ENCODE measurements around the gene SHC3.

DNA sequence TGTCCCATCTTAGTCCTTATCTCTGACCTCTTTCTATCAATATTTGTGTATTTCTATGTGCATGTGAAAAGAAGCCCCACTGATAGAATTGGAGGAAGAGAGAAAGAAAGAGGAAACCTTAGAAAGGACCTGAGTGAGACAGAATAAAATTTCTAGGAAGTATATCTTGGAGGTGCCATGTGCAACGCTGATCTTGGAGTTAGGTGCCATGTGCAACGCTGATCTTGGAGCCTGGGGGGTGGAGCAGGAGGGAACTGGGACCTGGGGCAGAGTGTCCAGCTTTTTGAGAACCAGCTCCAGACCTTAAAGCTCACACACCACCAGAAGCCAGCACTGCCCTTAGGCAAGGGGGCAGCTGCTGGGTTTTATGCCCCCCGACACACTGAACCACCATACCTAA lies 89.4 kb downstream of the SHC3 start:
- no peak for TF ChIP-seq POLR2A (IDR thresholded peaks at IDR 0.05)
- TF ChIP-seq, protein P1, sequence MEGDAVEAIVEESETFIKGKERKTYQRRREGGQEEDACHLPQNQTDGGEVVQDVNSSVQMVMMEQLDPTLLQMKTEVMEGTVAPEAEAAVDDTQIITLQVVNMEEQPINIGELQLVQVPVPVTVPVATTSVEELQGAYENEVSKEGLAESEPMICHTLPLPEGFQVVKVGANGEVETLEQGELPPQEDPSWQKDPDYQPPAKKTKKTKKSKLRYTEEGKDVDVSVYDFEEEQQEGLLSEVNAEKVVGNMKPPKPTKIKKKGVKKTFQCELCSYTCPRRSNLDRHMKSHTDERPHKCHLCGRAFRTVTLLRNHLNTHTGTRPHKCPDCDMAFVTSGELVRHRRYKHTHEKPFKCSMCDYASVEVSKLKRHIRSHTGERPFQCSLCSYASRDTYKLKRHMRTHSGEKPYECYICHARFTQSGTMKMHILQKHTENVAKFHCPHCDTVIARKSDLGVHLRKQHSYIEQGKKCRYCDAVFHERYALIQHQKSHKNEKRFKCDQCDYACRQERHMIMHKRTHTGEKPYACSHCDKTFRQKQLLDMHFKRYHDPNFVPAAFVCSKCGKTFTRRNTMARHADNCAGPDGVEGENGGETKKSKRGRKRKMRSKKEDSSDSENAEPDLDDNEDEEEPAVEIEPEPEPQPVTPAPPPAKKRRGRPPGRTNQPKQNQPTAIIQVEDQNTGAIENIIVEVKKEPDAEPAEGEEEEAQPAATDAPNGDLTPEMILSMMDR (IDR thresholded peaks at IDR 0.05), result no peak
